ENCODE results near the gene ATP8A2. TPM values are rescaled to one million over a fixed set of nuclear protein-coding genes. Genes with fewer than 3 reads are reported as not detected.

ATP8A2 gene
- total RNA-seq, 2 donors from 2014 or later, result 1.6 to 2.9 TPM

DNA sequence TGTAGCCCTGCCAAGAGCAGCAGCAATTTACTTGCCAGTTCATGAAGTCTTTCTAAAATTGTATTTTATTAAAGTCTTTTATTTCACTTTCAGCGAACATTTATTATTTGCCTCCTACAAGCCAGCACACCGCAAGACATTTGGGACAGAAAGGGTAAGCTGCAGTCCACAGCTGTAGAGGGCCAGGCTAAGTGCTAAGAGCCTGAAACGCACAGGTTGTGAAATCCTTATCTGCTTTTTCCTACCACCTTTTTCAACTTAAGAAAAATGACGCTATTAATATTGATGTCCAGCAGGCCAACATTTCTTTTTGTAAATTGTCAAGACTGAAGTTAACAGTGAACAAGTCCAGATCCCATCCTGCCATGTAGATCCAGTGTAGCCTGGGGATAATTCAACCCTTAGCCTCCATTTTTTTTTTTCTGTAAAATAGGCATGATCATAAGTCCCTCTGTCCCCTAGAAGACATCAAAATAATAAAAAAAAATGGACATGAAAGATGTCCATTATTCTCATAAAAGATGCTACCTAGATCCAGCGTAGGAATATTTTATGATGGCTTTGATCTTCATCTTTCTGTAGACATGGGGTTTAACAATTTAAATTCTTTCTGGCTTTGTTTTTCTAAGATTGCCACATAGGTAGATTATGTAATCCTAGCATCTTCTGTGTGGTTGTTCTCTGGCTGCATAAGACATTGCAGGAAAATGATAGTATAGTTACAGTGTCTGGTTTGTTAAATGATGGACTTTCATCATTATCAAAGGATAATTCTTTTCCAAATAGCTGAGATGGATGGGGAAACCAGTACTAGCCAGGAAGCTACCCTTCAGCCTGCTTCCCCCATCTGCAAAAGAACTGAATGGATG is 551.7 kb downstream of the ATP8A2 start:
- Histone ChIP-seq H3K27me3 (ENCODE audit: control insufficient read depth, insufficient read depth, low read length, poor library complexity, severe bottlenecking) (peaks cover 23% of the 10 kb centered on the region), H3K4me1 (ENCODE audit: control insufficient read depth, insufficient read depth, low read length) (peaks cover 5% of the 10 kb centered on the region), H3K36me3 (ENCODE audit: control insufficient read depth, insufficient read depth, low read length) (no peaks in the 10 kb centered on the region), H3K9me3 (ENCODE audit: control insufficient read depth, low read length) (no peaks in the 10 kb centered on the region), H3K27ac (ENCODE audit: low read depth, low read length) (no peak overlapping the region), H3K4me3 (ENCODE audit: low read length) (no peak overlapping the region), H3K9ac (ENCODE audit: extremely low read depth, low read length, poor library complexity, severe bottlenecking) (no peak overlapping the region)
- H3K36me3 Mint-ChIP-seq (ENCODE audit: low read depth), result no peaks in the 10 kb centered on the region
- TF ChIP-seq CTCF (conservative IDR thresholded peaks at IDR 0.05), result no peak
- H3K9me3 Mint-ChIP-seq, result no peaks in the 10 kb centered on the region
- no peak overlapping the region for H3K4me3 Mint-ChIP-seq
- H3K4me1 Mint-ChIP-seq, result peaks cover 30% of the 10 kb centered on the region
- H3K27ac Mint-ChIP-seq, result no peak overlapping the region
- no peak for DNase-seq
- H3K27me3 Mint-ChIP-seq (ENCODE audit: insufficient read depth), result peaks cover 26% of the 10 kb centered on the region
- 94 to 99% methylated on average over 5 of the region's 5 CpGs for WGBS, 2 experiments (ENCODE audit: insufficient coverage in 1 of 2, insufficient read length in 1 of 2)

DNA sequence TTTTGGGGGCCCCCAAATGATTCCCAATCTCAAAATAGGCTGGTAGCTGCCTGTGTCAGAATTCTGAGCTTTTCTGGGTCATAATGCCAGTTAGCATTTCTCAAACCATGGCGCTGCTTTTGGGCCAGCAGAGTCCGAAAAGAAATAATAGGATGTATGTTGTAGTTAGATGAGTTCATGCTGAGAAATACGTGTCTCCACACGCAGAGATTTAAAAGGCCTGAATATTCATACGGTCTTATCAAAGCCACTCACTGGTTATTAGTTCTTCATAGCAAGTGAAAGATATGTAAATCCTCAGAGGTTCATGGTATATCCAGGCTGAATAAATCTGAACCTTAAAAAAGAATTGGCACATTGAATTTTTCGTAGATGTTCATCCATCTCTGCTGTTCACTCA is 555.6 kb downstream of the ATP8A2 start:
- DNase-seq, result no peak
- no peak overlapping the region for H3K4me3 ChIP-seq (ENCODE audit: low read length)
- no peak overlapping the region for H3K4me3 Mint-ChIP-seq
- TF ChIP-seq CTCF (conservative IDR thresholded peaks at IDR 0.05), result no peak
- H3K27me3 ChIP-seq (ENCODE audit: control insufficient read depth, insufficient read depth, low read length, poor library complexity, severe bottlenecking), result peaks cover 37% of the 10 kb centered on the region
- no peak overlapping the region for H3K27ac Mint-ChIP-seq
- no peak overlapping the region for H3K27ac ChIP-seq (ENCODE audit: low read depth, low read length)
- no peaks in the 10 kb centered on the region for H3K9me3 ChIP-seq (ENCODE audit: control insufficient read depth, low read length)
- H3K27me3 Mint-ChIP-seq (ENCODE audit: insufficient read depth), result peaks cover 38% of the 10 kb centered on the region
- no peak overlapping the region for H3K9ac ChIP-seq (ENCODE audit: extremely low read depth, low read length, poor library complexity, severe bottlenecking)
- WGBS, 2 experiments (ENCODE audit: insufficient coverage in 1 of 2, insufficient read length in 1 of 2), result 66 to 80% methylated on average over 6 of the region's 6 CpGs
- no peaks in the 10 kb centered on the region for H3K9me3 Mint-ChIP-seq
- peaks cover 46% of the 10 kb centered on the region for H3K4me1 Mint-ChIP-seq
- H3K36me3 Mint-ChIP-seq (ENCODE audit: low read depth), result no peaks in the 10 kb centered on the region
- H3K4me1 ChIP-seq (ENCODE audit: control insufficient read depth, insufficient read depth, low read length), result peaks cover 7% of the 10 kb centered on the region
- no peaks in the 10 kb centered on the region for H3K36me3 ChIP-seq (ENCODE audit: control insufficient read depth, insufficient read depth, low read length)

- no peaks in the 10 kb centered on the region for H3K9me3 ChIP-seq (ENCODE audit: control insufficient read depth, low read length)
- Mint-ChIP-seq H3K4me3 (no peak overlapping the region), H3K4me1 (peaks cover 46% of the 10 kb centered on the region), H3K27me3 (ENCODE audit: insufficient read depth) (peaks cover 38% of the 10 kb centered on the region), H3K27ac (no peak overlapping the region), H3K9me3 (no peaks in the 10 kb centered on the region), H3K36me3 (ENCODE audit: low read depth) (no peaks in the 10 kb centered on the region)
- no peak for TF ChIP-seq CTCF (conservative IDR thresholded peaks at IDR 0.05)
- no peak overlapping the region for H3K9ac ChIP-seq (ENCODE audit: extremely low read depth, low read length, poor library complexity, severe bottlenecking)
- no peak overlapping the region for H3K27ac ChIP-seq (ENCODE audit: low read depth, low read length)
- no peaks in the 10 kb centered on the region for H3K36me3 ChIP-seq (ENCODE audit: control insufficient read depth, insufficient read depth, low read length)
- H3K27me3 ChIP-seq (ENCODE audit: control insufficient read depth, insufficient read depth, low read length, poor library complexity, severe bottlenecking), result peaks cover 37% of the 10 kb centered on the region
- H3K4me1 ChIP-seq (ENCODE audit: control insufficient read depth, insufficient read depth, low read length), result peaks cover 9% of the 10 kb centered on the region
- 100% methylated on average over 1 to 2 of the region's 2 CpGs for WGBS, 2 experiments (ENCODE audit: insufficient coverage in 1 of 2, insufficient read length in 1 of 2)
- no peak overlapping the region for H3K4me3 ChIP-seq (ENCODE audit: low read length)
- no peak for DNase-seq
Measured at GRCh38 chr13:25927932-25928331, 556.2 kb downstream of the ATP8A2 start.

Measured in endodermal cell (in vitro differentiated cells).